Measurements from ENCODE around the gene AKR1A1.
A peak's percentile ranks its signal among the peaks of the same experiment; 100 is the strongest.
"Not testable (repeated sequence)": the region's sequence is repeated elsewhere in the genome, so short reads cannot be mapped to it uniquely, and the experiment has no call there.

The AKR1A1 gene

GRCh38 chr1:45550401-45551351 is at the start of gene AKR1A1:
TSS of gene AKR1A1 (plus strand) at chr1:45550826. CDS start at chr1:45561795, 10,969 bp downstream.
- peak; percentile 82 for DNase-seq (ENCODE audit: low spot score)

DNA sequence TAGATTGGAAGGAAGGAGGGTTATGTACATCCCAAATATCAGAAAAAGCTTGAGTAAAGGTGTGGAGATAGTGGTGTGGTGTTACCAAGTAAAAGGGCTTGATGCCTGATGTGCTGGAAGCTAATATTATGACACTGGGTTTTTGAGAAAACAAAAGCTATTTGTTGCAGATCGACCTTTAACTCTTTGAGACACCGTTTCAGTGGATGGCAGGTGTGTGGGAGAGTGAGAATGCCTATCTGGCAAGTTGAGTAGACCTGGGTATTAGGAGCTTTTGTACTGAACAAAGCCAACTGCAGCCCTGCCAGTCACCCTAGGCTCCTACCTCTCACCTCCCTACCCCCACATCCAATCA is 49.1 kb upstream of the AKR1A1 start:
- no peak for DNase-seq (ENCODE audit: low spot score)

DNA sequence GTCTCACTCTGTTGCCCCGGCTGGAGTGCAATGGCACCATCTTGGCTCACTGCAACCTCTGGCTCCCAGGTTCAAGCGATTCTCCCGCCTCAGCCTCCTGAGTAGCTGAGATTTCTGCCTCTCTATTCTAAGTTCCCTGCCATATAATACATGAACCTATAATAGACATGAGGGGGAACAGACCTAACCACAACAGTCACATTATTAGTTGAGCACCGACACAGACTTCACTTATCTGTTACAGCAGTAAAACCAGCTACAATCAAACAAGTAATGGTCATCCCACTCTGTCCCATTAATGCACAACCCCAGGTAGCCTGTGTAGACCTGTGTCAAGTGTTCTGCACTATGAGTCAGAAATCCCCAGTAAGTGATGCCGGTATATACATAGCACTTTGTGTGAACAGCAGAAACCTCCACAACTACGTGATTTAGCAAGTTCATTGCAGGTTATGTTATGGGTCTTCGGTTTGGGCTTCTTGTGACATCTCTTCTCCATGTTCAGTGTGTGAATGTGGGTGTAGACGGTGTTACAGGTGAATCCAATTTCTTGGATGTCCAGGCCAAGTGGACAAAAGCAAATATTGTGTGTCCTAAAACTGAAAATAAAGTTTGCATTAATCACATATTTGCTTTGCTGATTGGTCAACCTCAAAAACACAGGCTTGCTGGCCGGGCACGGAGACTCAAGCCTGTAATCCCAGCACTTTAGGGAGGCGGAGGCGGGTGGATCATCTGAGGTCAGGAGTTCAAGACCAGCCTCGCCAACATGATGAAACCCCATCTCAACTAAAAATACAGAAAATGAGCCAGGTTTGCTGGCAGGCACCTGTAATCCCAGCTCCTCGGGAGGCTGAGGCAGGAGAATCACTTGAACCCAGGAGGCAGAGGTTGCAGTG is 46.9 kb upstream of the AKR1A1 start:
- no peak for DNase-seq (ENCODE audit: low spot score)

- DNase-seq (ENCODE audit: low spot score): no peak
These were observed 43.4 kb upstream of the AKR1A1 start for GRCh38 chr1:45507195-45507594.

- DNase-seq (ENCODE audit: low spot score): no peak
These were observed 42.7 kb upstream of the AKR1A1 start for GRCh38 chr1:45507893-45508292.

DNA sequence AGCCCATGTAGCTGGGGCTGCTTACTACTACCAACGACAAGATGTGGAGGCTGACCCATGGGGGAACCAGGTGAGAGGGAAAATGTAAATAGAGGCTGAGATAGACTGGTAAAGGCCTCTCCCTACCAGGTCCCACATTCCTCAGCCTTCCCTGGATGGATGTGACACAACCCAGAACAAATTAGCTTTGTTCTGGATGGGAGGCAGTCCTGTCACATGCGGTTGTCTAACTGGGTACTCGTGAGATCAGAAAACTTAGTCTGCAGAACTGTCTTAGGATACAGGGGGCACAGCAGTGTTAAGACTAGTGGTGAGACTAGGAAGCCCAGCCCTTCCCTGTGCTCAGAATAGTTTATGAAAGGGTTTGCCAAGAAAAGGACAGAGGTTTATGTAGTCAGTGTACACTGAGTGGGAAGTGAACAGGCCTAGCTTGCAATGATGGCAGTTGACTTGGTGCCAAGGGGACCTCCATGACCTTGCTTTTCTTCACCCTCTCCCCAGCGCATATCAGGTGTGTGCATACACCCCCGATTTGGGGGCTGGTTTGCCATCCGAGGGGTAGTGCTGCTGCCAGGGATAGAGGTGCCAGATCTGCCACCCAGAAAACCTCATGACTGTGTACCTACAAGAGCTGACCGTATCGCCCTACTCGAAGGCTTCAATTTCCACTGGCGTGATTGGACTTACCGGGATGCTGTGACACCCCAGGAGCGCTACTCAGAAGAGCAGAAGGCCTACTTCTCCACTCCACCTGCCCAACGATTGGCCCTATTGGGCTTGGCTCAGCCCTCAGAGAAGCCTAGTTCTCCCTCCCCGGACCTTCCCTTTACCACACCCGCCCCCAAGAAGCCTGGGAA is 42.1 kb upstream of the AKR1A1 start:
- no peak for DNase-seq (ENCODE audit: low spot score)

- no peak for DNase-seq (ENCODE audit: low spot score)
These were observed 40.3 kb upstream of the AKR1A1 start for GRCh38 chr1:45510036-45510971.

DNA sequence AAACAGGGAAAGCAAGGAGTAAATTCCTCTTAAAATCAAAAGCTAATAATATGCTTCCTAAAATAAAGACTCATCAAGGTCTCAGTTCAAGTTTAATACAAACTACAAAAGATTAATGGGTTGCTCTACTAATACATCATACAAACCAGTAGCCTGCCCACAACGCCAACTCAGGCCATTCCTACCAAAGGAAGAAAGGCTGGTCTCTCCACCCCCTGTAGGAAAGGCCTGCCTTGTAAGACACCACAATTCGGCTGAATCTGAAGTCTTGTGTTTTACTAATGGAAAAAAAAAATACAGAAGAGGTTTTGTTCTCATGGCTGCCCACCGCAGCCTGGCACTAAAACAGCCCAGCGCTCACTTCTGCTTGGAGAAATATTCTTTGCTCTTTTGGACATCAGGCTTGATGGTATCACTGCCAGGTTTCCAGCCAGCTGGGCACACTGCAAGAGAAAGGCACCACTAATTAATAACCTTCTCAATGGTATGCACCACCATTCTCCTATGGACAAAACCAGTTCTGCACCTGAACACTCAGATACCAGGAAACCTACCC is 39.6 kb upstream of the AKR1A1 start:
- no peak for DNase-seq (ENCODE audit: low spot score)

DNA sequence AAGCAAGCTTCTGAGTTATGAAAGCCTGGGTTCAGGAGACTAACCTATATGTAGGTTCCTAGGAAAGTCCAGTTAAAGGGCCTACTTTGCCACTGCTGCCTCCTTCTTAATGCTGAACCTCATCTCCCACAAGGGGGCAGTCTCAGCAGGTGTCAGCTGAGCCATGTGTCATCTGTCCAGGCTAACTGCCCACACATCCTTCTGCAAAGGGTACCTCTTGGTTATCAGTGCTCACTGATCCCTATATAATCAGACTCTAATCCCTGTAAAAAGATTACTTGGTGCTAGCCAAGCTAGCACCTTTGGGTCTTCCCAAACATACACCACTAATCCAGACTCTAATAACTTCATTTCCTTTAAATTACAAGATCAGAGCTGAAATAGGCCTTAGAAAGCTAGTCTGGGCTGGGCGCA is 38.0 kb upstream of the AKR1A1 start:
- DNase-seq (ENCODE audit: low spot score): peak; percentile 56

GRCh38 chr1:45513532-45514260 is 36.9 kb upstream of the AKR1A1 start:
- not testable (repeated sequence) for DNase-seq (ENCODE audit: low spot score)

GRCh38 chr1:45516036-45516435 is 34.6 kb upstream of the AKR1A1 start:
- DNase-seq (ENCODE audit: low spot score): no peak

- DNase-seq (ENCODE audit: low spot score): no peak
These were observed 34.2 kb upstream of the AKR1A1 start for GRCh38 chr1:45516465-45516864.

DNA sequence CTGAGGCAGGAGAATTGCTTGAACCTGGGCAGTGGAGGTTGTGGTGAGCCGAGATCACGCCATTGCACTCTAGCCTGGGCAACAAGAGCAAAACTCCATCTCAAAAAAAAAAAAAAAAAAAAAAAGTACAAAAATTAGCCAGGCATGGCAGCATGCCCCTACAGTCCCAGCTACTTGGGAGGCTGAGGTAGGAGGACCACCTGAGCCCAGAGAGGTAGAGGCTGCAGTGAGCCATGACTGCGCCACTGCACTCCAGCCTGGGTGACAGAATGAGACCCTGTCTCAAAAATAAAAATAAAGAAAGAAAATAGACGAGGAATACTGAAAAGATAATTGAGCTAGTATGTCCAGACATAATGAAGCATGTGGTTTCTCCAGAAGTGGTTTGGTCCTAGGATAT is 32.3 kb upstream of the AKR1A1 start:
- not testable (repeated sequence) for DNase-seq (ENCODE audit: low spot score)

DNA sequence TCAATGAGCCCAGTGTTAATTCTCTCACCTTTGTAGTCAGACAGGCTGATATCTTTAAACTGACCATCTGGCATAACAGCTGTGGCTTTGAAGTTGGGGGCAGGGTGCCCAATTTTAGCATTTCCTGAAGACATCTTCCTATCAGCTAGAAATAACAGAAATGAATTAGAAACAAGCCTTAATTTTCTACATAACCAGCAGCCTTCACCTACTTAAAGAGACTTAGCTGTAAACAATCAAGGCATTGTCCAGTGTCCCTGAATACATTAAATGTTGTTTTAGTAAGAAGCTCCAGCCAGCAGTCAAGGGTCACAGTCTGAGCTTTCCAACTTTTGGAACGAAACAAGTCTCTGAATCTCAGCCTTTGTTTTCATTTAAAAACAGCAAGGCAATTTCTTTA is 31.7 kb upstream of the AKR1A1 start:
- no peak for DNase-seq (ENCODE audit: low spot score)

- DNase-seq (ENCODE audit: low spot score): not testable (repeated sequence)
These were observed 30.9 kb upstream of the AKR1A1 start for GRCh38 chr1:45519774-45520173.

GRCh38 chr1:45521413-45522323 is 29.0 kb upstream of the AKR1A1 start, which contains the start of gene PRDX1:
TSS of gene PRDX1 (minus strand) at chr1:45521884. CDS start at chr1:45519043, 2,841 bp downstream.
- DNase-seq (ENCODE audit: low spot score): peak; percentile 95

DNA sequence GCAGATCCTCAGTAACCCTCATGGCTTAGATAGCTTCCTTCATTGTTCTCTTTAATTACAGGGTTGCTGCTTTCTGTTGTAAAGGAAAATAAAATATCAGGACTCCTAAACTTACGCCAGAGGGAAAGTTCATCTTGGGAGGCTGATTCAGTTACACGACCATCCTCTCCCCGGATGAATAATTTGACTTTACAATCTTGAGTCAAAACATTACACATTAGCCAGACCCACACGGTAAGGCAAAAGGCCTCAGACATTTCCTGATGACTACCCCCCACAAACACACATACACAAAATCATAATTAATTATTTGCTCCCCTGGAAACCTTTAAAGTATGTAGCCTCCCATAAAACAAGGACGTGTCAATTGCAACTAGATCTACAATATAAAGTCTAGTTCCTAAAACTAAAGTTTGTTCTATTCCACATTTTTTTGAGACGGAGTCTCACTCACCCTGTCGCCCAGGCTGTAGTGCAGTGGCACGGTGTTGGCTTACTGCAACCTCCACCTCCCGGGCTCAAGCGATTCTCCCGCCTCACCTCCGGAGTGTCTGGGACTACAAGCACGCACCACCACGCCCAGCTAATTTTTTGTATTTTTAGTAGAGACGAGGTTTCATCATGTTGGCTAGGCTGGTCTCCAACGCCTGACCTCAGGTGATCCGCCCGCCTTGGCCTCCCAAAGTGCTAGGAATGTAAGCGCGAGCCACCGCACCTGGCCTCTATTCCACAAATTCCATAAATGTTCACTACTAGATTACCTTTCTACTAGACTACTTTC is 28.1 kb upstream of the AKR1A1 start:
- peak; percentile 49 for DNase-seq (ENCODE audit: low spot score)

DNA sequence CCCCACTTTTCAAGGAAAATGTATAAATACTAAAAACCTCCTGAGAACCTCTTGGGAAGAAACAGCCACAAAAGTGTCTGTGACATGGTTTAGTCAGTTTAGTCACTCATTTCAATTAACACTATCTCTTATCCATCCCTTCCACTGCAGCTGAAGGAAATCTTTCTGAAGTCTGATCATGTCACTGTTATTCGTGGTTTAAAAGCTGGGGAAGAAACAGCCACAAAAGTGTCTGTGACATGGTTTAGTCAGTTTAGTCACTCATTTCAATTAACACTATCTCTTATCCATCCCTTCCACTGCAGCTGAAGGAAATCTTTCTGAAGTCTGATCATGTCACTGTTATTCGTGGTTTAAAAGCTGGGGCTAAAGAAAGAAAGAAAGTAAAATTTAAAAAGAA is 27.1 kb upstream of the AKR1A1 start:
- not testable (repeated sequence) for DNase-seq (ENCODE audit: low spot score)
